ENCODE results near the gene CUTA.

GRCh38 chr6:33430334-33430733, 12.4 kb upstream of the CUTA start:
- TF ChIP-seq EZH2phosphoT487 (IDR thresholded peaks at IDR 0.05; ENCODE audit: insufficient read depth, low read depth) (no peak), EZH2 (IDR thresholded peaks at IDR 0.05; ENCODE audit: insufficient read depth, poor library complexity, severe bottlenecking) (no peak)

All from GM23248 (cell line).